Placental pericyte (primary cell): ENCODE results near the gene ADI1. TPM values are rescaled to one million over a fixed set of nuclear protein-coding genes. Genes with fewer than 3 reads are reported as not detected.

Source experiments
- total RNA-seq: library from RNA; depleted of rRNA; stranded (reverse); fragments of >200 nt; gene quantifications from 2 replicates; pipeline ENCODE4 v1.2.3, GENCODE V29; 2012

Gene ADI1, protein sequence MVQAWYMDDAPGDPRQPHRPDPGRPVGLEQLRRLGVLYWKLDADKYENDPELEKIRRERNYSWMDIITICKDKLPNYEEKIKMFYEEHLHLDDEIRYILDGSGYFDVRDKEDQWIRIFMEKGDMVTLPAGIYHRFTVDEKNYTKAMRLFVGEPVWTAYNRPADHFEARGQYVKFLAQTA
- 38.7 and 42.8 TPM in 2 replicates for total RNA-seq

DNA sequence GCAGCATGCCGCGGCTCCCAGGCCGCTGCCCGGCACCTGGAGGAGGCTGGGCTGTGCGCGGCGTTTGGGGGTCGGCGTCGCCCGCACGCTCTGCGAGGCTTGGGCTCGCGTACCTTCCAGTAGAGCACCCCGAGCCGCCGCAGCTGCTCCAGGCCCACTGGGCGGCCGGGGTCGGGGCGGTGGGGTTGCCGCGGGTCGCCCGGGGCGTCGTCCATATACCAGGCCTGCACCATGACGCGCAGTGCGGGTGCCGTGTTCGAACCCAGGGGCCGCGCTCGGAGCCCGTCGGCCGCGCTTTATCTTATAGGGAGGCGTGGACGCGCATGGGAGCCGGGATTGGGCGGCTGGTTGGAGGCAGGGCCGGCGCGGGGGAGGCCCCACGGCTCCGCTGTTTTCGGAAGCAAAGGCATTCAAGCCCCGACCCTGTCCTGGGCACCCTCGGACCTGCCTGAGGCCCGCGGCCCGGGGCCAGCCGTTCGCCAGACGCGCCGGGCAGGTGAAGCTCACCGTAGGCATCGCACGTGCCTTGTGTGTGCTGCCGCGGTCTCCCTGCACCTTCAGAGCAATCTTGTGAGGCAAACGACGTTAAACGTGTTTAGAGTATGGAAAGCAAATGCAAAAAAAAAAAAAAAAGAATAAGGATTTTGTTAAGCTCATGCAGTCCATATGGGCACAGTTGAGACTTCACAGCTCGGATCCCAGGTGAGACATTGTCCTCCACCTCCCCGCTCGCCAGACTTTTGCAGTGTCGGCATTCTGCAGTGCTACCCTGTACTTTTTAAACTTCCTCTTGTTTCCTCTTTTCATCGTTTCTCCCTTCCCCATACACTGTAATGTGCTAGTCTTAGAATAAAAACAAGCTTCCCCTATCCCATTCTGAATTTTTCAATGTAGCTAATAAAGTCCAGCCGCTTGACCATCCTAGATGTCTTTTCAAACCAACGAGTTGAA, at the start of gene ADI1:
ADI1 (minus strand) TSS at position 277 of the 951 bp plus-strand sequence; CDS start at position 233, 44 bp downstream.

DNA sequence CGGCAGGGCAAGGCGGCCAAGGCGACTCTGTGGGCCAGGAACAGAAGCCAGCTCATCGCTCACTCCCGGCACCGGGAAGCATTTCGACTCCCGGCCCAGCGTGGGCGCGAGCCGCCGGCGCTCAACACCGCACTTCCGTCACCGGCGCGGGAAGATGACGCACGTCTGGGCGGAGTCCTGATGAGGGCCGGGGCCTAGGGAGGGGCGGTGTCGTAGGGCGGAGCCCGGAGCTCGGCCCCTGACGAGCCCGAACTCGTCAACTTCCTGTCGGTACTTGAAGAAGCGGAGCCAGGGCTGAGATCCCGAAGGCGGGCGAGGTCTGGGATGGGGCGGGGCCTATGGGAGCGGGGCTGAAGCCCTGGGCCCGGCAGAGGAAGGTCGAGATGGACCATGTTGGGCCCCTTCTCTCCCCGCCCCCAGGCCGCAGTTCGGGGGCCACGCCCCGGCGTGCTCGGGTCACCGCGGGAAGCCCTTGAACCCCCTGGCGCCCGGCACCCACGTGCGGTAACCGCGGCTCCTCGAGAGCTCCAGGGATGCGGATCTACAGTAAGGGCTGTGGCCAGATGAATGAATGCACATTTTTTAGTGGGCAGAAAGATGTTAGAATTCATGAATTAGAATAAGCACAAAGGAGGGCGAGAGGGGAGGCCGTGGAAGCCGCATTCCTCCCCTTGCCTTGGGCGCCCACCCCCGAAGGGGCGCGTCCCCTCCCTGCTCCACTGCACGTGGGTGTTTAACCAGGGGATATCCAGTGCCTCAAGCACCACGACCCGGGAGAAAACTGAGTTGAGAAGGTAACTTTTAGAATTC, 39.1 kb upstream of the ADI1 start, which contains the start of gene RNASEH1:
RNASEH1 (minus strand) TSS at position 129 of the 810 bp plus-strand sequence; CDS start at position 56, 73 bp downstream.

Other genes starting within 250 kb of the ADI1 start
- 27.4 and 42.7 TPM in 2 replicates for gene EIPR1, start 141.7 kb downstream of the ADI1 start, total RNA-seq
- 62.4 and 89.5 TPM in 2 replicates for gene TRAPPC12, start 139.8 kb downstream of the ADI1 start, total RNA-seq
- 42.4 and 43.1 TPM in 2 replicates for gene RNASEH1, start 38.8 kb upstream of the ADI1 start, total RNA-seq
- gene RPS7, start 55.7 kb upstream of the ADI1 start, total RNA-seq: 1,403 and 1,476 TPM in 2 replicates
- gene COLEC11, start 75.6 kb upstream of the ADI1 start, total RNA-seq: 1.0 and 1.1 TPM in 2 replicates
- not detected in 2 replicates for gene ALLC, start 138.7 kb upstream of the ADI1 start, total RNA-seq
- gene DCDC2C, start 184.0 kb upstream of the ADI1 start, total RNA-seq: not detected in 2 replicates